K562 (cell line): ENCODE data around the gene SLC1A7. TPM values are rescaled to one million over a fixed set of nuclear protein-coding genes. Genes with fewer than 3 reads are reported as not detected.

Experiments
- ATAC-seq: fragments of 200-7000 bp; cut with Tn5 transposase; 3 replicates; pipeline ENCODE4 v1.9.1; 2020; ENCODE audit warnings: moderate library complexity
- BruUV-seq: library from RNA; stranded (reverse); fragments of 400-500 nt; replicated peaks from 2 replicates; lab custom pipeline; 2021; lab: Mats Ljungman, UMichigan
- CTCF ChIA-PET: fragments of 300-600 bp; formaldehyde crosslinking; extraction: SDS; loops from one replicate; lab custom pipeline; 2021; ENCODE audit warnings: low intra/inter-chr PET ratio; lab: Yijun Ruan, JAX
- POLR2A ChIA-PET: fragments of 300-600, 350-650 bp; sonication (Branson Sonifier 250); formaldehyde crosslinking; extraction: SDS; loops from one replicate; lab custom pipeline; 2021; ENCODE audit warnings: antibody characterized with exemption, inconsistent platforms; lab: Yijun Ruan, JAX
- DNase-seq, 4 experiments: peaks; one replicate each; pipeline versions ENCODE4 v3.0.0 to v3.0.0-alpha.2; 2011 to 2018; ENCODE audit warnings: low spot score in 3 of 4, mixed read lengths in 3 of 4; ENCODE audit errors: extremely low read depth in 1 of 4
- FAIRE-seq: peaks from 2 replicates; lab custom pipeline; 2011; peaks lifted over from hg19 to GRCh38; lab: Jason Lieb, UNC
- H2AFZ ChIP-seq: 2 replicates; pipeline ENCODE4 v1.6.0; 2011; ENCODE audit warnings: low read depth, low read length, control low read depth, inconsistent platforms
- H3K27ac ChIP-seq: fragments of 200-600 bp; 3 replicates; pipeline ENCODE4 v1.8.0; 2011; ENCODE audit warnings: low read depth, mild to moderate bottlenecking, control low read depth, inconsistent platforms, low read length, moderate library complexity, mixed read lengths; ENCODE audit errors: extremely low read depth
- H3K27me3 ChIP-seq, 2 experiments: fragments of 300-600 bp in 1 of 2; 2 replicates in 1 of 2; 3 replicates in 1 of 2; pipeline versions ENCODE4 v1.6.0 to v1.8.0; 2011; ENCODE audit warnings: inconsistent platforms in 2 of 2, low read length in 2 of 2, mild to moderate bottlenecking in 1 of 2, mixed read lengths in 1 of 2, moderate library complexity in 1 of 2; ENCODE audit not compliant: control insufficient read depth in 2 of 2, insufficient read depth in 2 of 2
- H3K36me3 ChIP-seq: fragments of 300-600 bp; 3 replicates; pipeline ENCODE4 v1.8.0; 2011; ENCODE audit warnings: mild to moderate bottlenecking, low read length, inconsistent platforms; ENCODE audit not compliant: control insufficient read depth, insufficient read depth
- H3K4me1 ChIP-seq, 2 experiments: fragments of 200-600 bp in 1 of 2; replicated peaks in 1 of 2; 2 replicates in 1 of 2; 3 replicates in 1 of 2; pipeline versions ENCODE4 v1.5.1 to v1.8.0; 2011; ENCODE audit warnings: inconsistent platforms in 2 of 2, low read length in 2 of 2, mild to moderate bottlenecking in 1 of 2, mixed read lengths in 1 of 2, moderate library complexity in 1 of 2; ENCODE audit not compliant: control insufficient read depth in 2 of 2, insufficient read depth in 2 of 2
- H3K4me2 ChIP-seq: 2 replicates; pipeline ENCODE4 v1.6.1; 2011; ENCODE audit warnings: low read length, control low read depth, inconsistent platforms, mixed read lengths; ENCODE audit not compliant: insufficient read depth
- H3K4me3 ChIP-seq: fragments of 200-600 bp; sonication (generic), shearing (Covaris generic); 2 replicates; pipeline ENCODE4 v1.5.1; 2016; ENCODE audit warnings: control low read depth, inconsistent platforms
- H3K79me2 ChIP-seq: fragments of 200-600 bp; 3 replicates; pipeline ENCODE4 v1.8.0; 2011; ENCODE audit warnings: low read length, inconsistent platforms; ENCODE audit not compliant: control insufficient read depth, insufficient read depth
- H3K9ac ChIP-seq, 2 experiments: 2 replicates each; pipeline versions ENCODE4 v1.6.0 to v1.6.1; 2011; ENCODE audit warnings: low read depth in 2 of 2, low read length in 2 of 2, control low read depth in 1 of 2, inconsistent platforms in 1 of 2, mild to moderate bottlenecking in 1 of 2, mixed read lengths in 1 of 2; ENCODE audit not compliant: insufficient read depth in 1 of 2
- H3K9me1 ChIP-seq: one replicate; pipeline ENCODE4 v1.6.0; 2011; ENCODE audit warnings: inconsistent platforms, mild to moderate bottlenecking, low read length, moderate library complexity; ENCODE audit not compliant: control insufficient read depth, insufficient read depth
- H3K9me3 ChIP-seq: replicated peaks from 2 replicates; pipeline ENCODE4 v1.5.1; 2011; ENCODE audit warnings: low read depth, low read length, inconsistent platforms; ENCODE audit not compliant: control insufficient read depth, insufficient read depth
- H4K20me1 ChIP-seq: replicated peaks from 2 replicates; pipeline ENCODE4 v1.6.1; 2011; ENCODE audit warnings: low read length, inconsistent platforms, mixed read lengths; ENCODE audit not compliant: control insufficient read depth, insufficient read depth
- ATF1 ChIP-seq, 2 experiments: fragments of 450-650 bp in 1 of 2; IDR thresholded peaks; 2 replicates each; pipeline ENCODE4 v1.6.1; 2016; ENCODE audit warnings: missing compliant biosample characterization in 1 of 2, missing genetic modification characterization in 1 of 2
- CEBPG ChIP-seq, 3 experiments: fragments of 200-800 bp in 1 of 3; sonication (Bioruptor generic) in 1 of 3; sonication (generic) in 1 of 3; formaldehyde crosslinking in 1 of 3; IDR thresholded peaks in 2 of 3; conservative IDR thresholded peaks in 1 of 3; 2 replicates each; pipeline versions ENCODE4 v1.6.1 to v1.8.0; 2016 to 2022; ENCODE audit warnings: missing compliant biosample characterization in 2 of 3, missing genetic modification characterization in 2 of 3, mild to moderate bottlenecking in 1 of 3, missing genetic modification reagents in 1 of 3
- CTBP1 ChIP-seq: fragments of 450-650 bp; IDR thresholded peaks from 2 replicates; pipeline ENCODE4 v1.6.1; 2016; ENCODE audit warnings: borderline replicate concordance
- CXXC5 ChIP-seq: fragments of 250-450 bp; sonication (Bioruptor Pico); IDR thresholded peaks from 2 replicates; pipeline ENCODE4 v1.8.0; 2022; ENCODE audit warnings: inconsistent platforms, mild to moderate bottlenecking, moderate library complexity
- FOXP1 ChIP-seq: sonication (generic); formaldehyde crosslinking; IDR thresholded peaks from 2 replicates; pipeline ENCODE4 v1.8.0; 2022; ENCODE audit warnings: mild to moderate bottlenecking, missing genetic modification reagents
- HDAC8 ChIP-seq: fragments of 450-650 bp; IDR thresholded peaks from 2 replicates; pipeline ENCODE4 v1.6.1; 2016; ENCODE audit warnings: mild to moderate bottlenecking, missing genetic modification characterization, moderate library complexity, missing compliant biosample characterization
- MAX ChIP-seq: sonication (generic); formaldehyde crosslinking; IDR thresholded peaks from 2 replicates; pipeline ENCODE4 v1.9.0; 2022; ENCODE audit warnings: mild to moderate bottlenecking, missing genetic modification reagents
- RBM34 ChIP-seq: fragments of 200-400 bp; formaldehyde crosslinking; IDR thresholded peaks from 2 replicates; pipeline ENCODE4 v1.6.1; 2018; ENCODE audit warnings: low read length, borderline replicate concordance; ENCODE audit not compliant: insufficient read depth
- TBP ChIP-seq: optimal IDR thresholded peaks from 2 replicates; pipeline ENCODE3; 2011; ENCODE audit warnings: low read depth, low read length, improper control_type of control experiment
- WGBS: fragments of 100-300 bp; shearing (Covaris generic); methylation state at CpG from one replicate; pipeline ENCODE4 v1.1.6; 2016; ENCODE audit warnings: low coverage, mixed read lengths; ENCODE audit not compliant: insufficient coverage; ENCODE audit errors: missing lambda C conversion rate; 5-methylcytosine and 5-hydroxymethylcytosine counted together
- in situ Hi-C: fragments of 300-500 bp; cut with MboI; formaldehyde crosslinking; loops from 4 replicates; pipeline ENCODE4 v1.15.0; 2018; ENCODE audit warnings: inconsistent platforms, mixed read lengths
- intact Hi-C: fragments of 100-400 bp; cut with micrococcal nuclease; formaldehyde crosslinking; loops from 2 replicates; pipeline ENCODE4 v1.14.2; 2022
- polyA plus RNA-seq, 8 experiments: library from polyadenylated mRNA; depleted of rRNA in 4 of 8; stranded (reverse) in 5 of 8; unstranded in 3 of 8; fragments of >200 nt; fragmentation: Nextera tagmentation in 2 of 8; fragmentation: Illumina TruSeq in 1 of 8; extraction: Ambion mirVana in 2 of 8; extraction: Trizol in 1 of 8; gene quantifications; 2 replicates each; pipeline versions ENCODE4 v1.2.1 to v1.2.3, GENCODE V29; 2011 to 2014; ENCODE audit warnings: inconsistent platforms in 1 of 8, missing spikeins in 1 of 8
- total RNA-seq, 7 experiments: library from RNA; depleted of rRNA in 6 of 7; stranded (reverse); fragments of >200 nt in 6 of 7; fragmentation: Illumina TruSeq in 2 of 7; extraction: Trizol in 2 of 7; gene quantifications; 2 replicates each; pipeline versions ENCODE4 v1.2.1 to v1.2.3, GENCODE V29; 2011 to 2021; ENCODE audit warnings: low replicate concordance in 1 of 7
- TF ChIP-seq, protein P1 (sequence below): IDR thresholded peaks from 2 replicates; pipeline ENCODE4 v1.6.1; 2011; ENCODE audit warnings: borderline replicate concordance, low read depth, mild to moderate bottlenecking, moderate library complexity, low read length; ENCODE audit not compliant: insufficient read depth, poor library complexity, severe bottlenecking

The SLC1A7 gene
- total and polyA plus RNA-seq, 9 of the 15 experiments (the other 6 are each of a cell fraction or from before 2014, with no cell fraction given) = 0.07 TPM; not detected in 8

DNA sequence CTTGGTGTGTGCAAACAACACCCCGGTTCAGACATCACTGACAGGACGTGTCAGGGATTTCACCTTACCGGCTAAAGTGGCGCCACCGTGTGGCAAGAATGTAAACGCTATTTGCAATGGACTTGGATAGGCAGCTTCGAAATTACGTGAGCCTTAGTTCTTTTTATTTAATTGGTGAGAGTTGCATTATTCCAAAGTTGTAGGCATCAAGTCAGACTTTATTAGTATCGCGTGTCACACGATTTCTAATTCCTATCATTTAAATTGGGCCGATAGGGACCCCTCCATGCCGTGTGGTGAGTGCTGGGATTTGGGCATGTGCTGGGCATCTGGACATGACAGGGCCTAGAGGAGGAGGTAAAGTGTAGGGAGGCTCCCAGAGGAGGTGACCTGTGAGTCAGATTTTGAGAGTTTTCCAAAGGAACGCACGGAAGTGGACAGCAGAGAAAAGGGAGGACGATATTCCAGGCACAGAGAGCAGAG, 39.7 kb upstream of the SLC1A7 start:
- peak; percentile 84 to 93 (median 84) for DNase-seq
- Histone ChIP-seq H3K79me2 (no peaks in the 10 kb centered on the region), H4K20me1 (no peaks in the 10 kb centered on the region), H3K9me1 (no peaks in the 10 kb centered on the region), H3K9me3 (no peaks in the 10 kb centered on the region), H3K4me2 (peak overlapping the region; percentile 61; the same call in 1 of the 2 replicates), H2AFZ (peak overlapping the region; percentile 93), H3K27ac (no peak overlapping the region), H3K27me3 (peaks cover 20 to 37% of the 10 kb centered on the region in 2 experiments; a peak in 4 of 5 replicates), H3K4me1 (peaks cover 16 to 34% of the 10 kb centered on the region in 2 experiments), H3K9ac (no peak overlapping the region), H3K36me3 (no peaks in the 10 kb centered on the region), H3K4me3 (no peak overlapping the region)
- ChIA-PET CTCF (interaction anchor here (1.7 kb wide), 1 partner anchor 277 kb away, joined by 8 read pairs; no protein-coding TSS in a partner anchor), POLR2A (interaction anchor here (0.5 to 4.3 kb wide), 4 partner anchors 8 to 40 kb away, joined by 3 to 19 read pairs (median 5); no protein-coding TSS in a partner anchor)
- BruUV-seq = no TSS peak
- FAIRE-seq = peak; percentile 94
- peak; percentile 81 for ATAC-seq
- WGBS = 20% methylated on average over 16 of the region's 16 CpGs
- in situ Hi-C loops (loop anchor here (10.0 to 25.0 kb wide), 2 partner anchors 270 to 477 kb away; partner anchors contain the start of gene ECHDC2), intact Hi-C loops (loop anchor here (2.0 kb wide), 2 partner anchors 55 to 269 kb away; no protein-coding TSS in a partner anchor)
- TF ChIP-seq HDAC8 (tag) = 0 out of 2 replicates have a peak, but pooled peaks have one; percentile 32
- TF ChIP-seq TBP = peak; percentile 33
- peak; percentile 53; the same call in 1 of the 2 replicates for TF ChIP-seq FOXP1 (CRISPR knock-in tag)
- no peak for TF ChIP-seq ATF1 (CRISPR knock-in tag; IDR thresholded peaks at IDR 0.05)
- peak; percentile 41; the same call in 1 of the 2 replicates for TF ChIP-seq ATF1 (tag; IDR thresholded peaks at IDR 0.05)
- no peak for TF ChIP-seq RBM34
- no peak for TF ChIP-seq CEBPG (CRISPR knock-in tag; IDR thresholded peaks at IDR 0.05)
- TF ChIP-seq CEBPG (tag; conservative IDR thresholded peaks at IDR 0.05 in 1 of 2, IDR thresholded peaks at IDR 0.05 in 1 of 2) = peak in 1 of 2 experiments; percentile 46; a peak in 1 of 4 replicates
- peak; percentile 66 for TF ChIP-seq CXXC5 (CRISPR knock-in tag)
- 0 out of 2 replicates have a peak, but pooled peaks have one; percentile 25 for TF ChIP-seq MAX (CRISPR knock-in tag)
- TF ChIP-seq CTBP1 = peak; percentile 58; the same call in 1 of the 2 replicates
- TF ChIP-seq, protein P1, sequence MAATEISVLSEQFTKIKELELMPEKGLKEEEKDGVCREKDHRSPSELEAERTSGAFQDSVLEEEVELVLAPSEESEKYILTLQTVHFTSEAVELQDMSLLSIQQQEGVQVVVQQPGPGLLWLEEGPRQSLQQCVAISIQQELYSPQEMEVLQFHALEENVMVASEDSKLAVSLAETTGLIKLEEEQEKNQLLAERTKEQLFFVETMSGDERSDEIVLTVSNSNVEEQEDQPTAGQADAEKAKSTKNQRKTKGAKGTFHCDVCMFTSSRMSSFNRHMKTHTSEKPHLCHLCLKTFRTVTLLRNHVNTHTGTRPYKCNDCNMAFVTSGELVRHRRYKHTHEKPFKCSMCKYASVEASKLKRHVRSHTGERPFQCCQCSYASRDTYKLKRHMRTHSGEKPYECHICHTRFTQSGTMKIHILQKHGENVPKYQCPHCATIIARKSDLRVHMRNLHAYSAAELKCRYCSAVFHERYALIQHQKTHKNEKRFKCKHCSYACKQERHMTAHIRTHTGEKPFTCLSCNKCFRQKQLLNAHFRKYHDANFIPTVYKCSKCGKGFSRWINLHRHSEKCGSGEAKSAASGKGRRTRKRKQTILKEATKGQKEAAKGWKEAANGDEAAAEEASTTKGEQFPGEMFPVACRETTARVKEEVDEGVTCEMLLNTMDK = peak; percentile 85
